Glutamatergic neuron (in vitro differentiated cells): ENCODE results near the gene RNF141. TPM values are rescaled to one million over a fixed set of nuclear protein-coding genes. Genes with fewer than 3 reads are reported as not detected.

Experiments used
- DNase-seq: peaks from one replicate; pipeline ENCODE4 v3.0.0; 2022
- H3K27ac Mint-ChIP-seq: one replicate; pipeline ENCODE4 v1.8.0; 2020; ENCODE audit warnings: mild to moderate bottlenecking, mixed read lengths, inconsistent platforms; ENCODE audit not compliant: unreplicated experiment
- H3K27me3 Mint-ChIP-seq: one replicate; pipeline ENCODE4 v1.8.0; 2020; ENCODE audit warnings: mild to moderate bottlenecking, moderate library complexity, mixed read lengths, inconsistent platforms; ENCODE audit not compliant: unreplicated experiment
- H3K36me3 Mint-ChIP-seq: one replicate; pipeline ENCODE4 v1.8.0; 2020; ENCODE audit warnings: mild to moderate bottlenecking, mixed read lengths, inconsistent platforms; ENCODE audit not compliant: unreplicated experiment
- H3K4me1 Mint-ChIP-seq: one replicate; pipeline ENCODE4 v1.8.0; 2020; ENCODE audit warnings: mild to moderate bottlenecking, low read depth, mixed read lengths, inconsistent platforms; ENCODE audit not compliant: unreplicated experiment
- H3K4me3 Mint-ChIP-seq: one replicate; pipeline ENCODE4 v1.8.0; 2020; ENCODE audit warnings: mild to moderate bottlenecking, mixed read lengths, inconsistent platforms; ENCODE audit not compliant: unreplicated experiment
- H3K9me3 Mint-ChIP-seq: one replicate; pipeline ENCODE4 v1.8.0; 2020; ENCODE audit warnings: mild to moderate bottlenecking, moderate library complexity, mixed read lengths, inconsistent platforms; ENCODE audit not compliant: unreplicated experiment
- CTCF ChIP-seq: fragments of 200-600 bp; sonication (generic); IDR thresholded peaks from one replicate; pipeline ENCODE4 v1.5.0; 2021; ENCODE audit not compliant: partially characterized antibody, unreplicated experiment
- total RNA-seq: library from RNA; stranded (reverse); fragmentation: NEBNext Ultra II Directional; extraction: Animal tissue kit (Norgen Biotek cat#: 25700); gene quantifications from one replicate; pipeline ENCODE4 v1.2.1, GENCODE V29; 2021; ENCODE audit not compliant: unreplicated experiment

Gene RNF141
- total RNA-seq, 1 donor from 2014 or later = 14.2 TPM

- no peak for TF ChIP-seq CTCF
- H3K9me3 Mint-ChIP-seq = no peaks in the 10 kb centered on the region
- DNase-seq = no peak
- no peaks in the 10 kb centered on the region for H3K36me3 Mint-ChIP-seq
- peaks cover 1% of the 10 kb centered on the region for H3K4me1 Mint-ChIP-seq
- H3K27me3 Mint-ChIP-seq = peaks cover 1% of the 10 kb centered on the region
- H3K27ac Mint-ChIP-seq = no peak overlapping the region
- no peak overlapping the region for H3K4me3 Mint-ChIP-seq
These were observed 36.5 kb downstream of the RNF141 start for GRCh38 chr11:10504490-10504889.

DNA sequence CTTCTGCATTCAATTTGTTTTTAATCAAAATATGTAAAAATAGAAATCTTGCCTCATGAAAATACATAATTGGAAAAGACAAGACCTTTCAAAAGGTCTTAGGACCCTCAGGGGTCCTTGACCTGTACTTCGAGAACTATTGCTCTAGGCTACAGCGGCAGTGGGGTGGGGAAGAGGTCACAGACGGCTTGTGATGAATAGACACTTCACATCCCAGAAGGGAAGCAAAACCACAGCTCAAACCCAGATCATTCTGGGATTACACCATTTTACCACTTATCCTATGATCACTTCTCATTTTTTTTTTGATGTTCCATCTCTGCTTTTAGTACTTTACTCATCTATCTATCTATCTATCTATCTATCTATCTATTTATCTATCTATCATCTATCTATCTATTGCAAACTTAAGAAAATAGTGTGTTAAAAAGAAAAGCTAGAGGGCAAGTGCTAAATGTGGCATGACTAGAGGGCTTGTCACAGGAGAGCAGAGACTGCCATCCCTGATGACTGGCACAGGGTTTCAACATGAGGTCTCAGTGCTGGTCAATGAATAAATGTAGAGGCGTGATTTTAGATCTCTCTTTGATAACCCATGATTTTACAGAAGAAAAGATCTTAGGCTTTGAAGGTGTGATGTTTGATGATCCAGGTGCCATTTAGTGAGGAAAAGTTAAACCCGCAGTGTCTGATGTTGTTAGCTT, 37.1 kb downstream of the RNF141 start:
- H3K27me3 Mint-ChIP-seq = peaks cover 1% of the 10 kb centered on the region
- no peak overlapping the region for H3K4me3 Mint-ChIP-seq
- H3K4me1 Mint-ChIP-seq = peaks cover 1% of the 10 kb centered on the region
- H3K27ac Mint-ChIP-seq = no peak overlapping the region
- H3K36me3 Mint-ChIP-seq = no peaks in the 10 kb centered on the region
- DNase-seq = no peak
- no peaks in the 10 kb centered on the region for H3K9me3 Mint-ChIP-seq
- TF ChIP-seq CTCF = no peak

DNA sequence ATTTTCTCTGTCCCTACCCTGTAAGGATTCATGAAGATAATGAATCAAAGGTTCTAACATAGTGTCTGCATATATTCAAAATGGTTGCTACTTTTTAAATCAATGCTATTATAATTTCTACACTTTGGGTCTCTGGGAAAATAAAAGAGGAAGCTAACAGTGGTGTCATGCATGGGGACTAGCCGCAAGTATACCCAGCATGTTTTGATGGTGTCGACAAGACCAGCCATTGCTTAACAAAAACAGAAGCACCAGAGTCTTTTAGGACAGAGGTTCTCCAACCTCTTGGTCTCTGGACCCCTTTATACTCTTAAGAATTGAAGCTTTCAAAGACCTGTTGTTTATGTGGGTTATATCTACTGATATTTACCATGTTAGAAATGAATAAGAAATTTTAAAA, 37.8 kb downstream of the RNF141 start:
- Mint-ChIP-seq H3K9me3 (no peaks in the 10 kb centered on the region), H3K4me1 (peaks cover 1% of the 10 kb centered on the region), H3K27me3 (peaks cover 1% of the 10 kb centered on the region), H3K27ac (no peak overlapping the region), H3K4me3 (no peak overlapping the region), H3K36me3 (no peaks in the 10 kb centered on the region)
- no peak for DNase-seq
- TF ChIP-seq CTCF = no peak

DNA sequence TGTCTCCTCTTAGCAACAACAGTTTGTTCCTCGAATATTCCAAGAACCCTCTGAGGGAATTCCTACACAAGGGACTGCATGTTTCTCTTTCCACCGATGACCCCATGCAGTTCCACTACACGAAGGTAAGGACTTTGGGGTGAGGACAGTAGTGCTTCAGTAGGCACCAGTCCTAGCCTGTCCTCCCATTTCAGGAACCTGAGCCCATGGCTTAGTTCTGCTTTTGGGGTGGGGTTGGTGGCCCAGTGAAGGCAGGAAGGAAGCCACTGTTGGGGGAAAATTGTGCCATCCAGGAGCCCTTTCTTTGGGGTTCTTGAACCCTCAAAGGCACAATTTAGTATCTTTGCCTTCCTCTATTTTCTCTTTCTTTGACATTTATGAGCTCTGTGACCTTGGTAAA, 38.2 kb downstream of the RNF141 start:
- no peak overlapping the region for H3K27ac Mint-ChIP-seq
- no peak overlapping the region for H3K4me3 Mint-ChIP-seq
- no peak for TF ChIP-seq CTCF
- no peaks in the 10 kb centered on the region for H3K9me3 Mint-ChIP-seq
- H3K27me3 Mint-ChIP-seq = peaks cover 1% of the 10 kb centered on the region
- no peaks in the 10 kb centered on the region for H3K36me3 Mint-ChIP-seq
- peaks cover 1% of the 10 kb centered on the region for H3K4me1 Mint-ChIP-seq
- DNase-seq = no peak

GRCh38 chr11:10502065-10502680, 38.8 kb downstream of the RNF141 start:
- Mint-ChIP-seq H3K9me3 (no peaks in the 10 kb centered on the region), H3K4me3 (no peak overlapping the region), H3K4me1 (peaks cover 1% of the 10 kb centered on the region), H3K27ac (no peak overlapping the region), H3K27me3 (peaks cover 1% of the 10 kb centered on the region), H3K36me3 (no peaks in the 10 kb centered on the region)
- no peak for DNase-seq
- no peak for TF ChIP-seq CTCF
